Parathyroid adenoma (tissue), 2 donors: Measurements from ENCODE around the gene VANGL2.

ENCODE experiments used
- H2AFZ ChIP-seq: fragments of 300-600 bp; sonication (generic); one replicate; pipeline ENCODE4 v1.7.0; 2017; ENCODE audit warnings: antibody characterized with exemption, mild to moderate bottlenecking
- H3K27ac ChIP-seq: fragments of 300-600 bp; sonication (generic); one replicate; pipeline ENCODE4 v1.7.0; 2017
- H3K27me3 ChIP-seq: fragments of 300-600 bp; sonication (generic); one replicate; pipeline ENCODE4 v1.7.0; 2017; ENCODE audit warnings: low read length; ENCODE audit not compliant: control insufficient read depth, insufficient read depth
- H3K36me3 ChIP-seq: fragments of 300-600 bp; sonication (generic); one replicate; pipeline ENCODE4 v1.7.0; 2017; ENCODE audit warnings: low read length; ENCODE audit not compliant: control insufficient read depth, insufficient read depth
- H3K4me1 ChIP-seq: fragments of 300-600 bp; sonication (generic); one replicate; pipeline ENCODE4 v1.7.0; 2017; ENCODE audit warnings: control low read depth
- H3K4me2 ChIP-seq: fragments of 300-600 bp; sonication (generic); one replicate; pipeline ENCODE4 v1.7.0; 2017; ENCODE audit warnings: low read length
- H3K4me3 ChIP-seq: fragments of 300-600 bp; sonication (generic); one replicate; pipeline ENCODE4 v1.7.0; 2017; ENCODE audit warnings: low read depth, low read length
- H3K79me2 ChIP-seq: fragments of 300-600 bp; sonication (generic); one replicate; pipeline ENCODE4 v1.7.0; 2017; ENCODE audit warnings: control low read depth
- H3K9ac ChIP-seq: fragments of 300-600 bp; sonication (generic); one replicate; pipeline ENCODE4 v1.7.0; 2017; ENCODE audit warnings: mild to moderate bottlenecking
- H3K9me3 ChIP-seq: fragments of 300-600 bp; sonication (generic); one replicate; pipeline ENCODE4 v1.7.0; 2017; ENCODE audit warnings: low read length; ENCODE audit not compliant: control insufficient read depth
- TF ChIP-seq, protein P1 (sequence below): fragments of 300-600 bp; sonication (generic); IDR thresholded peaks from one replicate; pipeline ENCODE4 v1.7.0; 2017; ENCODE audit warnings: antibody characterized with exemption, mild to moderate bottlenecking
- donor health status: primary hyperparathyroidism.

The VANGL2 gene

GRCh38 chr1:160431571-160431970, 31.2 kb downstream of the VANGL2 start:
- Histone ChIP-seq H3K4me2 (no peak overlapping the region), H3K9ac (no peak overlapping the region), H3K36me3 (no peaks in the 10 kb centered on the region), H3K79me2 (no peaks in the 10 kb centered on the region), H3K4me1 (no peaks in the 10 kb centered on the region), H3K4me3 (no peak overlapping the region), H3K9me3 (no peaks in the 10 kb centered on the region), H2AFZ (no peak overlapping the region), H3K27me3 (no peaks in the 10 kb centered on the region), H3K27ac (no peak overlapping the region)
- TF ChIP-seq, protein P1, sequence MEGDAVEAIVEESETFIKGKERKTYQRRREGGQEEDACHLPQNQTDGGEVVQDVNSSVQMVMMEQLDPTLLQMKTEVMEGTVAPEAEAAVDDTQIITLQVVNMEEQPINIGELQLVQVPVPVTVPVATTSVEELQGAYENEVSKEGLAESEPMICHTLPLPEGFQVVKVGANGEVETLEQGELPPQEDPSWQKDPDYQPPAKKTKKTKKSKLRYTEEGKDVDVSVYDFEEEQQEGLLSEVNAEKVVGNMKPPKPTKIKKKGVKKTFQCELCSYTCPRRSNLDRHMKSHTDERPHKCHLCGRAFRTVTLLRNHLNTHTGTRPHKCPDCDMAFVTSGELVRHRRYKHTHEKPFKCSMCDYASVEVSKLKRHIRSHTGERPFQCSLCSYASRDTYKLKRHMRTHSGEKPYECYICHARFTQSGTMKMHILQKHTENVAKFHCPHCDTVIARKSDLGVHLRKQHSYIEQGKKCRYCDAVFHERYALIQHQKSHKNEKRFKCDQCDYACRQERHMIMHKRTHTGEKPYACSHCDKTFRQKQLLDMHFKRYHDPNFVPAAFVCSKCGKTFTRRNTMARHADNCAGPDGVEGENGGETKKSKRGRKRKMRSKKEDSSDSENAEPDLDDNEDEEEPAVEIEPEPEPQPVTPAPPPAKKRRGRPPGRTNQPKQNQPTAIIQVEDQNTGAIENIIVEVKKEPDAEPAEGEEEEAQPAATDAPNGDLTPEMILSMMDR, result no peak

- Histone ChIP-seq H2AFZ (no peak overlapping the region), H3K9me3 (no peaks in the 10 kb centered on the region), H3K4me1 (no peaks in the 10 kb centered on the region), H3K9ac (no peak overlapping the region), H3K27ac (no peak overlapping the region), H3K27me3 (no peaks in the 10 kb centered on the region), H3K36me3 (no peaks in the 10 kb centered on the region), H3K4me2 (no peak overlapping the region), H3K4me3 (no peak overlapping the region), H3K79me2 (no peaks in the 10 kb centered on the region)
- TF ChIP-seq, protein P1, result no peak
These were observed 32.0 kb downstream of the VANGL2 start for GRCh38 chr1:160432371-160432786.

DNA sequence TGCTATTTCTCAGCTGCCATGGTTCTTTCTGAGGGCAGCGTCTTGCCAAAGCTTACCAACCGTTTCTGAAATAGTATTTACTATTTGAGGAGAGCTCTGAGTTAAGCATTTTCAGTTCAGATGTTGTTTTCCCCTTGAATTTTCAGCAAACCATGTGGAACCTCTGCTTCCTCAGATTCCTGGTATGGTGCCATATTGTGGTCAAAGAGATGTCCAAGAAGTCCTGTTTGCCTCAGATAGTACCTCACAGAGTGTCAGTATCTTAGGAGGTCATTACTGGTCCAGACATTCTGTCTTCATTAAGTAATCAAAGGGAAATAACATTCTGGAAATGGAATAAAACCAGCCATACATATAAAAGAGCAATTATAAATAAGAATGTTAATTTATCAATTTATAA, 36.6 kb downstream of the VANGL2 start:
- no peaks in the 10 kb centered on the region for H3K79me2 ChIP-seq
- H3K9ac ChIP-seq, result no peak overlapping the region
- H3K9me3 ChIP-seq, result no peaks in the 10 kb centered on the region
- no peaks in the 10 kb centered on the region for H3K27me3 ChIP-seq
- no peak overlapping the region for H3K27ac ChIP-seq
- H3K36me3 ChIP-seq, result no peaks in the 10 kb centered on the region
- no peak overlapping the region for H3K4me3 ChIP-seq
- H3K4me1 ChIP-seq, result no peaks in the 10 kb centered on the region
- no peak overlapping the region for H3K4me2 ChIP-seq
- H2AFZ ChIP-seq, result no peak overlapping the region
- TF ChIP-seq, protein P1, result no peak

DNA sequence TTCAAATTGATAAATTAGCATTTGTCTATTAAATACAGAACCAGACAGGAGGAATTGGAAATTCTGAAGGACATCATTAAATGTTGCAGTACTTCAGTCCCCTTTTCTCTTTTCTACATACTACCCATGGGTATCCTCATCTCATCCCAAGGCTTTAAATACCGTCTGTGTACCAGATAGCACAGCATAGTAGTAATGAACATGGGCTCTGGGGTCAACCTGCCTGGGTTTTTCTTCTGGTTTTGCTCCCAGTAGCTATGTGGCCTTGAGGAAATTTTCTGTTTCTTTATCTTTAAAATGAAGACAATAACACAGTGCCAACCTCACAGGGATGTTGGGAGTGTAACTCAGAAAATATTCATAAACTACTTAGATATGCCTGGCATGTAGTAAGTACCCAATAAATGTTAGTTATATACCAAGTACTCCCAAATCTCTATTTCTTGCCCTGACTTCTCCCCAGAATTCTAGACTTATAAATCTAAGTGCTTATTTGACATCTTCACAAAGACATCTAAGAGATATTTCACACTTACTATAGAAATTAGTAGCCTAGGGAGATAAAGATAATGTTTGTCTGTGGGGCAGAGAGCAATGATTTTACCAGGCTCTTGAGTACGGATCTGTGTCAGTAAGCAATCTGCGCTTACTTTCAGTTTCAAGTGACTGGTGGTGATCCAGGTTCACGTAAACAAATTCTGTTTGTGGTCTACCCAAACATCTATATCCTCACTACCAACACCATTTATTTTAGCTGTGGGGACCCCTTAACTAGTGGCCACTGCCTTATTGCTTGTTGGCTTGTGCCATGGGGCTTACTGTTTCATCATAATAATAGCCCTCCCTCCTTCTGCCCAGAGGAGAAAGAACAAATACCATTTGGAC, 37.3 kb downstream of the VANGL2 start:
- H3K36me3 ChIP-seq, result no peaks in the 10 kb centered on the region
- H3K9ac ChIP-seq, result no peak overlapping the region
- no peak overlapping the region for H3K27ac ChIP-seq
- H3K4me3 ChIP-seq, result no peak overlapping the region
- TF ChIP-seq, protein P1, result no peak
- H3K27me3 ChIP-seq, result no peaks in the 10 kb centered on the region
- H2AFZ ChIP-seq, result peak overlapping the region; percentile 67
- H3K79me2 ChIP-seq, result no peaks in the 10 kb centered on the region
- H3K4me1 ChIP-seq, result no peaks in the 10 kb centered on the region
- no peaks in the 10 kb centered on the region for H3K9me3 ChIP-seq
- H3K4me2 ChIP-seq, result no peak overlapping the region
